IMR-90 (cell line): ENCODE data around the gene HVCN1. TPM values are rescaled to one million over a fixed set of nuclear protein-coding genes. Genes with fewer than 3 reads are reported as not detected.

ENCODE experiments used
- ATAC-seq: fragments of 200-7000 bp; cut with Tn5 transposase; 2 replicates; pipeline ENCODE4 v1.9.1; 2020; ENCODE audit warnings: low read depth, mild to moderate bottlenecking, moderate library complexity
- BruUV-seq: library from RNA; stranded (reverse); fragments of 400-500 nt; replicated peaks from 2 replicates; lab custom pipeline; 2021; lab: Mats Ljungman, UMichigan
- CTCF ChIA-PET: fragments of 300-600 bp; formaldehyde crosslinking; extraction: SDS; loops from one replicate; lab custom pipeline; 2021; ENCODE audit warnings: antibody characterized with exemption; lab: Yijun Ruan, JAX
- POLR2A ChIA-PET: fragments of 300-600 bp; sonication (Branson Sonifier 250); formaldehyde crosslinking; loops from one replicate; lab custom pipeline; 2022; ENCODE audit warnings: antibody characterized with exemption; ENCODE audit not compliant: unreplicated experiment; lab: Charles Lee
- DNase-seq: peaks from one replicate; pipeline ENCODE4 v3.0.0; 2013
- H2AFZ ChIP-seq: replicated peaks from 2 replicates; pipeline ENCODE3; 2013; ENCODE audit warnings: low read length, mild to moderate bottlenecking; ENCODE audit not compliant: poor library complexity
- H2AK5ac ChIP-seq: 2 replicates; pipeline ENCODE4 v1.6.1; 2013; ENCODE audit warnings: low read depth, low read length, inconsistent platforms
- H2AK9ac ChIP-seq: replicated peaks from 2 replicates; pipeline ENCODE3; 2013; ENCODE audit warnings: mild to moderate bottlenecking, low read depth, low read length, moderate library complexity; ENCODE audit not compliant: poor library complexity
- H2BK120ac ChIP-seq: 2 replicates; pipeline ENCODE4 v1.6.1; 2013; ENCODE audit warnings: low read depth, low read length, inconsistent platforms
- H2BK15ac ChIP-seq: 3 replicates; pipeline ENCODE4 v1.6.1; 2013; ENCODE audit warnings: low read depth, low read length, inconsistent platforms
- H2BK20ac ChIP-seq: 2 replicates; pipeline ENCODE4 v1.6.1; 2013; ENCODE audit warnings: low read depth, mild to moderate bottlenecking, inconsistent platforms, low read length, moderate library complexity
- H2BK5ac ChIP-seq: 2 replicates; pipeline ENCODE4 v1.6.1; 2013; ENCODE audit warnings: mild to moderate bottlenecking, low read depth, low read length, inconsistent platforms; ENCODE audit not compliant: poor library complexity, severe bottlenecking
- H3K14ac ChIP-seq: replicated peaks from 2 replicates; pipeline ENCODE4 v1.6.1; 2013; ENCODE audit warnings: low read depth, low read length, inconsistent platforms
- H3K18ac ChIP-seq: 2 replicates; pipeline ENCODE4 v1.6.1; 2013; ENCODE audit warnings: low read depth, low read length, control low read depth
- H3K23ac ChIP-seq: 2 replicates; pipeline ENCODE4 v1.6.1; 2013; ENCODE audit warnings: low read depth, low read length, inconsistent platforms
- H3K27ac ChIP-seq: 2 replicates; pipeline ENCODE4 v1.5.1; 2013; ENCODE audit warnings: mild to moderate bottlenecking, control low read depth, low read length; ENCODE audit not compliant: insufficient read depth
- H3K27me3 ChIP-seq: 2 replicates; pipeline ENCODE4 v1.6.1; 2013; ENCODE audit warnings: low read length; ENCODE audit not compliant: control insufficient read depth, insufficient read depth
- H3K36me3 ChIP-seq: 2 replicates; pipeline ENCODE4 v1.6.1; 2013; ENCODE audit warnings: low read length, mixed read lengths; ENCODE audit not compliant: control insufficient read depth, insufficient read depth
- H3K4ac ChIP-seq: 2 replicates; pipeline ENCODE4 v1.6.1; 2013; ENCODE audit warnings: low read depth, low read length, inconsistent platforms
- H3K4me1 ChIP-seq: 2 replicates; pipeline ENCODE4 v1.6.1; 2013; ENCODE audit warnings: low read length, mixed read lengths; ENCODE audit not compliant: control insufficient read depth, insufficient read depth
- H3K4me2 ChIP-seq: 2 replicates; pipeline ENCODE4 v1.6.1; 2013; ENCODE audit warnings: low read depth, mild to moderate bottlenecking, control low read depth, low read length, moderate library complexity
- H3K4me3 ChIP-seq: 2 replicates; pipeline ENCODE4 v1.5.1; 2013; ENCODE audit warnings: low read depth, mild to moderate bottlenecking, control low read depth, low read length, moderate library complexity; ENCODE audit not compliant: insufficient read depth
- H3K56ac ChIP-seq: 2 replicates; pipeline ENCODE4 v1.6.1; 2013; ENCODE audit warnings: low read length, inconsistent platforms; ENCODE audit not compliant: insufficient read depth; ENCODE audit errors: extremely low read depth
- H3K79me1 ChIP-seq, 2 experiments: 2 replicates each; pipeline ENCODE4 v1.6.1; 2013; ENCODE audit warnings: low read length in 2 of 2, inconsistent platforms in 1 of 2, low read depth in 1 of 2
- H3K9ac ChIP-seq: 2 replicates; pipeline ENCODE4 v1.6.1; 2013; ENCODE audit warnings: low read depth, low read length, control low read depth
- H3K9me1 ChIP-seq: 2 replicates; pipeline ENCODE4 v1.6.1; 2013; ENCODE audit warnings: low read length, inconsistent platforms; ENCODE audit not compliant: insufficient read depth
- H3K9me3 ChIP-seq: 2 replicates; pipeline ENCODE4 v1.6.1; 2013; ENCODE audit warnings: low read length; ENCODE audit not compliant: control insufficient read depth, insufficient read depth
- H4K20me1 ChIP-seq: 2 replicates; pipeline ENCODE4 v1.6.1; 2013; ENCODE audit warnings: low read length, inconsistent platforms; ENCODE audit not compliant: insufficient read depth
- H4K5ac ChIP-seq: 2 replicates; pipeline ENCODE4 v1.6.1; 2013; ENCODE audit warnings: mild to moderate bottlenecking, low read depth, low read length, control low read depth
- H4K8ac ChIP-seq, 2 experiments: 2 replicates each; pipeline ENCODE4 v1.6.1; 2013; ENCODE audit warnings: low read depth in 2 of 2, low read length in 2 of 2, control low read depth in 1 of 2, inconsistent platforms in 1 of 2
- H4K91ac ChIP-seq: 2 replicates; pipeline ENCODE4 v1.6.1; 2013; ENCODE audit warnings: low read depth, low read length, inconsistent platforms; ENCODE audit not compliant: insufficient read depth
- CHD1 ChIP-seq: IDR thresholded peaks from 2 replicates; pipeline ENCODE4 v1.6.1; 2012; ENCODE audit warnings: low read depth, low read length, improper control_type of control experiment
- MAFK ChIP-seq: IDR thresholded peaks from 2 replicates; pipeline ENCODE4 v1.6.1; 2012; ENCODE audit warnings: low read depth, low read length, improper control_type of control experiment
- MAZ ChIP-seq: IDR thresholded peaks from 2 replicates; pipeline ENCODE4 v1.6.1; 2012; ENCODE audit warnings: low read depth, mild to moderate bottlenecking, low read length, improper control_type of control experiment, moderate library complexity, borderline replicate concordance
- RAD21 ChIP-seq: IDR thresholded peaks from 2 replicates; pipeline ENCODE4 v1.6.1; 2012; ENCODE audit warnings: low read length, improper control_type of control experiment
- SMC3 ChIP-seq: fragments of 150-350 bp; IDR thresholded peaks from 2 replicates; pipeline ENCODE4 v1.6.1; 2016; ENCODE audit warnings: low read depth, mild to moderate bottlenecking, antibody characterized with exemption, low read length, moderate library complexity
- USF2 ChIP-seq: fragments of 150-350 bp; IDR thresholded peaks from 2 replicates; pipeline ENCODE4 v1.6.1; 2017; ENCODE audit warnings: mild to moderate bottlenecking, antibody characterized with exemption, low read length, low read depth
- dilution Hi-C: fragments of 300-500 bp; cut with HindIII; formaldehyde crosslinking; loops from one replicate; pipeline ENCODE4 v1.14.3; 2018; ENCODE audit warnings: low sequenced_read_pairs; ENCODE audit not compliant: unreplicated experiment
- in situ Hi-C: fragments of 300-500 bp; cut with MboI; formaldehyde crosslinking; loops from 3 replicates; pipeline ENCODE4 v1.14.3; 2019; ENCODE audit warnings: low sequenced_read_pairs, inconsistent platforms, mixed read lengths
- intact Hi-C: fragments of 100-400 bp; cut with micrococcal nuclease; formaldehyde crosslinking; loops from 2 replicates; pipeline ENCODE4 v1.10.0; 2022
- polyA plus RNA-seq, 3 experiments: library from polyadenylated mRNA; depleted of rRNA; stranded (reverse); fragments of >200 nt; gene quantifications; 2 replicates each; pipeline ENCODE4 v1.2.3, GENCODE V29; 2012; ENCODE audit warnings: low replicate concordance in 1 of 3
- total RNA-seq: library from RNA; depleted of rRNA; stranded (reverse); fragments of >200 nt; gene quantifications from 2 replicates; pipeline ENCODE4 v1.2.3, GENCODE V29; 2012

HVCN1 gene
- total and polyA plus RNA-seq, 2 of the 4 experiments (the other 2 are of a cell fraction): 1.9 to 2.0 TPM

- dilution Hi-C loops (no loop called here), intact Hi-C loops (loop anchor here (10.0 kb wide), 1 partner anchor 266 kb away; the partner anchor contains the start of gene ARPC3), in situ Hi-C loops (no loop called here)
- H3K9me3 ChIP-seq: no peaks in the 10 kb centered on the region
- H2AFZ ChIP-seq: no peak overlapping the region
- H4K8ac ChIP-seq: no peak overlapping the region
- no peak overlapping the region for H2AK9ac ChIP-seq
- H2AK5ac ChIP-seq: no peak overlapping the region
- H3K4me2 ChIP-seq: no peak overlapping the region
- H3K56ac ChIP-seq: no peak overlapping the region
- no peak for TF ChIP-seq RAD21
- TF ChIP-seq SMC3: no peak
- no peak for TF ChIP-seq USF2
- no peak for TF ChIP-seq MAFK
- no peak for TF ChIP-seq CHD1
- no peak for TF ChIP-seq MAZ
- H3K18ac ChIP-seq: no peak overlapping the region
- CTCF ChIA-PET: interaction anchor here (1.5 kb wide), 1 partner anchor 270 kb away, joined by 3 read pairs; the partner anchor contains the start of gene ARPC3
- no peak overlapping the region for H3K9ac ChIP-seq
- no peak overlapping the region for H2BK5ac ChIP-seq
- H4K91ac ChIP-seq: no peak overlapping the region
- H3K4ac ChIP-seq: no peak overlapping the region
- no peak overlapping the region for H3K4me3 ChIP-seq
- ATAC-seq (no peak), DNase-seq (no peak)
- H3K79me1 ChIP-seq: peaks cover 10 to 14% of the 10 kb centered on the region in 2 experiments
- POLR2A ChIA-PET: no interaction called here
- peaks cover 17% of the 10 kb centered on the region for H4K20me1 ChIP-seq
- no peak overlapping the region for H2BK120ac ChIP-seq
- no peak overlapping the region for H4K5ac ChIP-seq
- BruUV-seq: no TSS peak
- H3K36me3 ChIP-seq: peaks cover 44% of the 10 kb centered on the region
- H2BK15ac ChIP-seq: no peak overlapping the region
- H3K27ac ChIP-seq: no peak overlapping the region
- no peak overlapping the region for H2BK20ac ChIP-seq
- peaks cover 14% of the 10 kb centered on the region for H3K9me1 ChIP-seq
- H3K14ac ChIP-seq: no peak overlapping the region
- H3K27me3 ChIP-seq: no peaks in the 10 kb centered on the region
- no peaks in the 10 kb centered on the region for H3K4me1 ChIP-seq
- H3K23ac ChIP-seq: no peak overlapping the region
These were observed 31.6 kb upstream of the HVCN1 start for GRCh38 chr12:110720516-110720915.
